HG03280 (cell line): ENCODE data around the gene CYB561A3.
"Not testable (repeated sequence)": the region's sequence is repeated elsewhere in the genome, so short reads cannot be mapped to it uniquely, and the experiment has no call there.

Experiments
- ATAC-seq: cut with Tn5 transposase; IDR thresholded peaks from one replicate; pipeline ENCODE4 v1.9.1; 2021; ENCODE audit warnings: mild to moderate bottlenecking, moderate library complexity; ENCODE audit not compliant: unreplicated experiment

Gene CYB561A3, protein sequence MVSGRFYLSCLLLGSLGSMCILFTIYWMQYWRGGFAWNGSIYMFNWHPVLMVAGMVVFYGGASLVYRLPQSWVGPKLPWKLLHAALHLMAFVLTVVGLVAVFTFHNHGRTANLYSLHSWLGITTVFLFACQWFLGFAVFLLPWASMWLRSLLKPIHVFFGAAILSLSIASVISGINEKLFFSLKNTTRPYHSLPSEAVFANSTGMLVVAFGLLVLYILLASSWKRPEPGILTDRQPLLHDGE

DNA sequence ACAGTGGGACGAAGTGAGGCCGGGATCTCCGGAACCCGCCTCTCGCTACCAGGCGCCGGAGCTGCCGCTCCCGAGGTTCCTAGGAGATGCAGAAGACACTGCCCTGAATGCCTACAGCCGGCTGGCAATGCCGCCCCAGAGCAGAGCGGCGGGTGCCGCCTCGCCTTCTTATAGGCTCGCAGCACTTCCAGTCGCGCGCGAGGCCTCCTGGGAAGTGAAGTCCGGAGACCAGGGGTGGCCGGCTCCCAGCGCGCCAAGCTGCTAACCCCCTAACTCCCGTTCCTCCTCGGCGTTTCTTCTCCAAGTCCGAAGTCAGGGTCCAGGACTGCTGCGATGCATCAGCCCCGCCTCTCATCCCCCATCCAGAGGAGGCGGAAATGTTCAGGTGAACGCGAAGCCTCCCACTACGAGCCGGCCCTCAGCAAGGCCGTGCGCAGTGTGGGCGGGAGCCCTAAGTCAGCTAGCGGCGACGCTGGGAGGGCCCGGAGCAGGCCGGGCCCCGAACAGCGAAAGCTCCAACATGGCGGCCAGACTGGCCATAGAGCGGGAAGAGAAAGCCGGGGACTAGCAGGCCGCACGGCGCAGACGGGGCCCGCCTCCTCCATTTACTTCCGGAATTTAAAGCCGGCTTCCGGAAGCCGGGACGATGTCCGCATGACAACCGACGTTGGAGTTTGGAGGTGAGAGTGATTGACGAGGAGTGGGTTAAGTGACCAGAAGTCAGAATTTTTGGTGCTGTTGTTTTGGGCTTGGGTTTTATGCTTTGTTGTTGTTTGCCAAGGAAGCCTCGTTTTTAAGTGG lies at the start of gene CYB561A3, which contains the start of gene TMEM138:
Gene CYB561A3 (minus strand): TSS at position 142 of the 801 bp plus-strand sequence. CDS start 5,169 bp downstream, outside the sequence.
Gene TMEM138 (plus strand): TSS at position 634 of the 801 bp plus-strand sequence. CDS start 2,017 bp downstream, outside the sequence.
- peak; percentile 90 for ATAC-seq

DNA sequence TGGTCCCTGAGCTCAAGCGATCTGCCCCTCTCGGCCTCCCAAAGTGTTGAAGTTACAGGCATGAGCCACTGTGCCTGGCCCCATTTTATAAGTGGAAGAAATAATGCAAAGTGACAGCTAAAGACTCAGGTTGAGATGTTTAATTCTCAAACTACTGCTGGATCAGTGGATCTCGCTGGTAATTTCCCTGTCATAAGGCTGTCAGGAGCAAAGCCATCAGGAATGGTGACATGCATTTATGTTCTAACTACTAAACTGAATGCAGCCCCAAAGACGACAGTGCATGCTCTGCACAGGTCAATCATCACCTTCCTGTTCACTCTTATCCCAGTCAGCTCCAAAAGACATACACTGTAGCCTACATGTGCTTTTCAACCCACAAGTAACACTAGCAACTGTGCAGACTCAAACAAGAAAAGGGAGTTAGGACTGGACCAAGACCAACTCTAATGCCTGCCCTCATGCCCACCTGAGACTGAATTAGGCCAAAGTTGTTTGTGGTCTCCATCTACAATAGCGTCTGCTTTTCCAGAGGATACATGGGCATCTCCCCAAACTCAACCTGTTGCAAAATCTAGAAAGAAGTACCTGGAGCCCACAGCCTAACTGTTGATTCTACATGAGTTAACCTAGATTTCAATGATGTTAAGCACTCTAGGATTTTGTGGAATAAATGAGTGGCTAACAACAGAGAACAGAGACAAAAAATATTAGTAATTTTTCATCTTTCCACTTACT lies 45.5 kb upstream of the CYB561A3 start:
- ATAC-seq: no peak

DNA sequence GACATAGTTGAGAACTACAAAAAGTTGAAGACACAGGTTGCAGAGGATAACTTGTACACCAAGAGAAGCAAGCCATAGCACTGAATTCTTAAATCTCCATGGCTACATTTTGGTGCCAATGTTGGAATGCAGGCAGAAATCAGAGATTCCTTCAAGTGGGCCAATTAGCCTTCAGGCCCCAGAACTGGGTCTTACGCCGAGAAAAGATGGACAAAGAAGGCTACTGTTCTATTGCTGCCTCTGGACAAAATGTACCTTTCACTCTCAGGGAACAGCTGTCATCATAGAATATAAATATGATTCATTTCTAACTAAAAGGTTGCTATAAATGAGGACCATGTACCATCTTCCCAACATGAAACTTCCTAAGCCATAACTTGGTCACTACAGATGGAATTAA lies 44.4 kb upstream of the CYB561A3 start:
- no peak for ATAC-seq

DNA sequence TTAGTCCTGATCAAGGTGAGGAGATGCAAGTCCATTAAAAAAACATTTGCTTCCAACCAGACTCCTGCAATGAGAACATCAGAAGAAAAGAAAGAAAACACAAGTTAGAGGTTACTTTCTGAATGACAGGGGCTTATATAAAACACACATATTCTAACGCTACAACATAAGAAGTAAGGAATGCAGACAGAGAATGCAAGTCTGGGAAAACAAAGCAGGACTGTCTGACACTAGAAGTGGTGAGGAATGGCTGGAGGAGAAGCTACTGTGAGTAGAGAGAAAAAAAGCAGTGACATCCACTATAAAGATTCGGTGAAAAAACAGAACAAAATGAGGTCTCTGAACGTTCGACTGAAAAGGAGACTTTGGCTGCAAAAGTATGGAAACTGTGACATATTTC lies 43.0 kb upstream of the CYB561A3 start:
- no peak for ATAC-seq

DNA sequence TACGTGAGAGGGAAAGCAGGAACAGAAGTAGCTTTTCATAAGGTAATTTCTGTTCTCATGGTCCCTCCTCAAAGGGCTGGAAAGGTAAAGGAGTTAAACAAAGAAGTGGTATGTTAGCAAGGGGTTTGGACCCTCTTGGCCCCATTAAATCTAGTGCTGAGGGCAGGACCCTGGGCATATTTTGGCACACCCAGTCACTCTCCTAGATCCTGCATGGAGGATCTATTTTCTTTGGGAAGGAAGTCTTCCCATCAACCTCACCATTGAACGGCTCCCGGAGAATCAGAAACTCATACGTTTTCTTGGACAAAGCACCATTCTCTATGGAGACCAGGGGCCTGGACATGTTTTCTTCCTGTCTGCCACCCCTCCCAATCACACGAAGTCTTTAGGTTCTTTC lies 42.4 kb upstream of the CYB561A3 start:
- ATAC-seq: no peak

DNA sequence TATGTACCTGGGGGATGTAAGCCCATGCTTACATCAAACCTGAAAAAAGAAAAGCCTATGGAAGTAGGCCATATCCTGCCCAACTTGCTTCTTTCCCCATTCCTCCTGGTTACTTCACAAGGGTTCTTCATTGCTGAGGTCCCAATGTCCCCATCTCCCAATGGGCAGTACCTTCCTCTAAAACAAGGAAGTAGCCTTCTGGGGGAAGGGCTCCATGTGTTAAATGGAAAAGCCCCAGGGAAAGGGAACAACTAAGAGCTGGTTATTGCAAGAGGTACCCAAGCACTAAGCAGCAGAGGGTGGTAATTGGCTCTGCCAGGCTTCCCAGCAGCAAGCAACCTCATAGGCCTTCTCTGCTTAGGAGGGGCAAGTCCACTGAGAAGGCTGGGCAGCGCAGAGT lies 42.0 kb upstream of the CYB561A3 start:
- ATAC-seq: no peak

DNA sequence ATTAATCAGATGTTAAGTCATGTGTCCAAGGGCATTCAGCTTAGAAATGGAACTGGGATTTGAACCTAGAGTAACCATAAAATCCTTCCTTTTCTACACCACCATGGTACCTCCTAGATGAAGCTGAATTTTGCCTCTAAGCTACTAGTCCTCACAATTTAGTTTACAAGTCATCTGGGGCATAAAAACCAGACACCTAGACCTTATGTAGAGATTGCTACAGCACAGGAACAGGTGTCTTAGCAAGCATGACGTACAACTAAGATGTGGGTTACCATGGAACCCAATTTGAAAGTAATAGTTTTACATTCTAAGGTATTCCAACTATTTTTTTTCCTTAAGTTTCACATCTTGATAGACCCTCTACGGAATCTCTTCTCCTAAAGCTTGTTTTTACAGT lies 39.9 kb upstream of the CYB561A3 start:
- no peak for ATAC-seq

DNA sequence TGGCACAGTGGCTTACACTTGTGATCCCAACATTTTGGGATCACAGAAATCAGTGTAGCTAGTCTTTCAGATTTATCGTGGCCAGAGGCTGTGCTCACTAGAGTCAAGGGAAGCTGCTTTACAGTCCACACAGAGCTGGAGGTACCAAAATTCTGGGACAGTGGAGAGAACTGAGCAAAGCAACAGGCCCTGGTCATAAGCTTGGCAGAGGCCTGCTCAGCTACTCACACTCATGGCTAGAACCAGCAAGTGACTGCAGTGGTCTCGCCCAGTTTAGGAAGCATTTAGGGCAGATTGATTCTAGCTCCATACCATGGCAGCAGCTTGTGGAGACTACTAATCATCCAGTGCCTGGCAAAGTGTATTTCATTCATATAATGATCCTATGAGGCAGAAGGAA lies 39.5 kb upstream of the CYB561A3 start:
- ATAC-seq: no peak

DNA sequence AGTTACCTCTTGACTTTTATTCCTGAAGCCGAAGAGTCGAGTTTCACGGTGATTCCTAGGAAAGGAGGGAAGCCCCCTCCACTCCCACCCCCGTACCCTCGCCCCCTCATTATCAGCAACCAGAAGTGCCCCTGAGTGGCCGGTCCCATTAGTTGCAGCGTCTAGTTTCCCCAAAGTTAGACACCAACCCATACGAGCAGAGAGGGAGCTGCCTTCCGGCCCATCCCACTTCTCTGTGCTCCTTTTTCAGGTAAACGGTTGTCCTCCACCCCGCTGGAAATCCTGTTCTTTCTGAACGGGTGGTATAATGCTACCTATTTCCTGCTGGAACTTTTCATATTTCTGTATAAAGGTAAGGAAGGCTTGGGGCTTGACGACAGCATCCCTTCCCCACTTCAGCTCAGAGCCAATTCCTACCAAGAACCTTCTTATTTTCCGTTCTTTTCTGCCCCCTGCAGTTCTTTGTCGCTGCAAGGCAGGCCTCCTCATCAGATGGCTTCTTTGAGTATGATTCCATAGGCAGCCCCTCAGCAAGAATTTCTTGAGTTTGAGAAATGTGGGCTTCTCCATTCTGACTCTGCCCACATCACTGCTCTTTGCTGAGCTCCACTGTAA lies 31.4 kb upstream of the CYB561A3 start:
- no peak for ATAC-seq

DNA sequence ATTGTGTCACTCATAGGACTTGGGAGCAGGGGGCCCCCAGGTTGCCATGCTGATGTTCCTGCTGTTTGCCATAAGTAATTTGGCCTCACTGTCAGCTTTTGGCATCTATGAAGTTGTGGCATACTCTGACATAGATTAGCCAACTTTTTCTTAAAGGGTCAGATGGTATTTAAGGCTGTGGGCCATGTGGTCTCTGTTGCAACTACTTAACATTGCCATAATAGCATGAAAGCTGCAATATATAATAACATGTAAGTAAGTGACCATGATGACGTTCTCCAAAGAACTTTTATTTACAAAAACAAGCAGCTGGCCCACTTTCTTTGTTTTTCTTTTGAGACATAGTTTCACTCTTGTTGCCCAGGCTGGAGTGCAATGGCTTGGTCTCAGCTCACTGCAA lies 28.5 kb upstream of the CYB561A3 start:
- no peak for ATAC-seq

DNA sequence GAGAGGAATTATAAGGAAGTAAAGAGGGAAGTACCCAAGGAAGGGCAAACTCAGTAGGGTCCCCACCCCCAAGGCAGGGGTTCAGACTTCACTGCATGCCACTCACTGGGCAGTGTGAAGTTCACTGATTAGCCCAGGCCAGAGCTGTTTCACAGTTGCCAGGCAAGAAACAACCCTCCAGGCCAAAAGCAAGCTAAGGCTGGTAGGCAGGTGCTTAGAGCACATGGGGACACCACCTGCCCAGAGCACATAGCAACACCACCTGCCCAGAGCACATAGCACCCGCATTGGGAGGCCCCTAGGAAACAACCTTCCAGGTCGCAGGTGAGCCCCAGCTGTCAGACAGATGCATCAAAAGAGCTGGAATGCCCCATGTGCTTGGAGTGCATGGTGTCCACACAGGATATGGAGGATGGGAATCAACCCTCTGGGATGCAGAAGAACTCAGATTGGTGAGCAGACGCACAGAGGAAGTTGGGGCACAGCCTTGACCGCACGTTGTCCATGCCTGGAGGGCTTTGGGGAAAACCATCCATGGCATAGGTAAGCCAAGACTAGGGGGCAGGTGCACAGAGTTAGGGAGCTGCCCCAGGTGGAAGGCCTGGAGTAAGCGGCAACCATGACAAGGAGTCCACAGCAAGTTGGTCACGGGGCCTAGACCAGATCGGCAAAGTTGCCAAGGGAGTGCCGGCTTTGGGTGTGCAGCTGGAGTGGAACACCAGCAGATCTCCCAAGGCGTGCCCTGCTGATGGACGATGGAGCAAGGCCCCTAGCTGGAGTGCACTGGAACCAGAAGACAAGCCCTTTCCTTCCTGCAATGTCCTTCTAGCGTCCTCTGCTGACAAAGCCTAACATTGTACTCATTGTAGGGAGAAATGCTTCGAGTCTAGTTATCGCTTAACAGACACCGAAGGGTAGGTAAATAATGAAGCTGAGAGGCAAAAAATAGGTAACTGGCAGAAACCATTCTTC lies 22.9 kb upstream of the CYB561A3 start:
- ATAC-seq: no peak

DNA sequence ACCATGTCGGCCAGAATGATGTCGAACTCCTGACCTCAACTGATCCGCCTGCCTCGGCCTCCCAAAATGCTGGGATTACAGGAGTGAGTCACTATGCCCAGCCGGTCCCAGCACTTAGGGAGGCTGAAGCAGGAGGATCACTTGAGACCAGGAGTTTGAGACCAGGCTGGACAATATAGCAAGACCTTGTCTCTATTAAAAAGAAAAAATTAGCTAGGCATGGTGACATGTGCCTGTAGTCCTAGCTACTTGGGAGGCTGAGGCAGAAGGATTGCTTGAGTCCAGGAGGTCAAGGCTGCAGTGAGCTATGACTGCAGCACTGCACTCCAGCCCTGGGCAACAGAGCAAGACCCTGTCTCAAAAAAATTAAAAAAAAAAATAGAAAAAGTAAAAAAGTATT lies 22.2 kb upstream of the CYB561A3 start:
- ATAC-seq: not testable (repeated sequence)

DNA sequence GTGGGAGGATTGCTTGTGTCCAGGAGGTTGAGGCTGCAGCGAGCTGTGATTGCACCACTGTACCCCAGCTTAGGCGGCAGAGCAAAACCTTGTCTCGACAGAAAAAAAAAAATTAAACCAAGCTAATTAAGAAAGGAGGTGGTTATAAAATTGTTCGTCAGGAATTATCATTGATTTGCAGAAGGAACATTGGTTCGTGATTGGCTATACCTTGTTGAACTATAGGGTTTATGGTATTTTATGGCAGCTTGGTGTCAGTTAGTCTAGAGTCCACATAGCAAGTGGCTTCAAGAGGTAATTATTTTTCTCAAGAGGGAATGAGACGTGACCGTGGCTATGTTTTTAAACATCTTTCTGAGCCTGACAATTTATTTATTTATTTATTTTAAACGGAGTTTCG lies 19.2 kb upstream of the CYB561A3 start:
- no peak for ATAC-seq

DNA sequence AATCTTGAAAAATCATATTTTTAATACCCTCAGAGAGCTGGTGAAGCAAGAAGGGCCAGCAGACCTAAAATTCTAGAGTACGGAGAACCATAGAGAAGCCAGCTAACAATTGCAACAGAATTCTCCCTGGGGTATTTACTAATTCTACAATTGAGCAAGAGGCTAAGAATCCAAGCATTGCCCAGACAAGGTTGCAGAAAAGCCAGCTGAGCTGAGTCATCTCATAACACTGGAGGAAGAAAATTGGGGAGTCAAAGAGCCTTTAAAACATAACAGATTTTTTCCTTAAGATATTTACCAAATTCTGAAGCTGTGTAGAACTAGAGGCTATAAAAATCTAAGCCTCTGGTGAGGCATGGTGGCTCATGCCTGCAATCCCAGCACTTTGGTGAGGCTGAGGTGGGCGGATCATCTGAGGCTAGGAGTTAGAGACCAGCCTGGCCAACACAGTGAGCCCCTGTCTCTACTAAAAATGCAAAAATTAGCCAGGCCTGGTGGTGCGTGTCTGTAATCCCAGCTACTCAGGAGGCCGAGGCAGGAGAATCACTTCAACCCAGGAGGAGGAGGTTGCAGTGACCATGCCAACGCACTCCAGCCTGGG lies 17.1 kb upstream of the CYB561A3 start:
- no peak for ATAC-seq

DNA sequence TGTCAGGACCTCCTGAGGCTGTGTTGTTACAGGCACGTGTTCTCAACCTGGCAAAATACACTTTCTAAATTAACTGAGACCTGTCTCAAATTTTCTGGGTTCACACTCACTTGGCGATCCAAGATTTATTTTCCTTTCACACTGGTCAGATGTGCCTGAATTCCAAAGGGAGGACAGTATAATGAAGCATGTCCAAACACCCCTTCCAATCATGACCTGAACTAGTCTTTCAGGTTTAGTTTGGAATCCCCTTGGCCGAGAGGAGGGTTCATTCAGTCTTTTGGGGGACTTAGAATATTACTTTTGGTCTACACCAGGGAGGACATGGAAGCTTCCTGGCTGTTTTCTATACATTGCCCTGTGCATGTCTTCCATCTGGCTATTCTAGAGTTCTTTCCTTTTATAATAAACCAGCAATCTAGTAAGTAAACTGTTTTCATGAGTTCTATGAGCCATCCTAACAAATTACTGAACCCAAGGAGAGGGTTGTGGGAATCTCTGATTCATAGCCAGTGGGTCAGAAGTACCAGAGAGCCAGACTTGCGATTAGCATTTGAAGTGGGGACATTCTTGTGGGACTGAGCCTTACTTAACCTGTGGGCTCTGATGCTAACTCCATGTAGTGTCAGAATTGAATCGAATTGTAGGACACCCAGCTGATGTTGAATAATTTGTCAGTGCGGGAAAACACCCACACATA lies 15.9 kb upstream of the CYB561A3 start:
- no peak for ATAC-seq

DNA sequence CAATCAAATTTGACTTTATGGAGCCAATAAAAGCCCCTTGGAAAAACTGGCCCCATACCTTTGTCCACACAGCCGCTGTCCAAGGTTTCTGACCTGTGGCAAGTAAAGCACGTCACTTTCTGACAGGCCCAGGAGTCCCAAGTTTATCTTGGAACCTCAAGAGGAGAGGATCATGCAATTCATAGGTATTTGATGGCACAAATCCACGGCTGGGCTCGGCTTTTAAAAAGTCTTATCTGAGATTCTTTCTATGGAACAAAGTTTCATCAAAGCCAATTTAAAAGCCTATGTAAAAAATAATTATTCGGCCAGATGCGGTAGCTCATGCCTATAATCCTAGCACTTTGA lies 14.1 kb upstream of the CYB561A3 start:
- ATAC-seq: no peak

DNA sequence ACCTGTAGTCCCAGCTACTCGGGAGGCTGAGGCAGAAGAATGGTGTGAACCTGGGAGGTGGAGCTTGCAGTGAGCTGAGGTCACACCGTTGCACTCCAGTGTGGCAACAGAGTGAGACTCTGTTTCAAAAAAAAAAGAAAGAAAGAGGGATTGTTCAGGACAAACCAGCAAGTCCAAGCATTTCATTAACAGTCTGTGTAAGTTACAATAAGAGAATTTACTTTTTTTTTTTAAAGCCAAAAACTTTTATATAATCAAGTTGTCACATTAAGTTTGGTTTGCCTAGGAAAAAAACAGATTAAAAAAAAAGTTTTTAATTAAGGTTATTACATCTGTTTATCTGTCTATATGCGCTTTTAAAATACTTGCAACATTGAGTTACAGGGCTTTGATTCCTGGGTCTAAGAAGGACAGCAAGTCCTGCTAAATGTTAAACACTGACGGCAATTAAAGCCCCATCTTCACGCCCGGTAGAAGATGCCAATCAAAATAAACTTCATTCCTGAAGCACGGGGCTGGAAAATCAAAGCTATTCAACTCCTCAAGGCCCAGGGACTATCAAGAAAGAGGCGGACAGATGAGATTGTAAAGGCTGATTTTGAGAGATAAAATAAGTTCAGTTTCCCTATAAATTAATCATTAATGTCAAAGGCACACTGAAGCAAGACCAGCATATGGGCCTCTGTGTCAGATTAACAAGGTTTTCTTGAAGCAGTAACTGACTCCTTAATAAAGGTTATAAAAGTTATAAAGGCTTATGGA lies 11.2 kb upstream of the CYB561A3 start:
- ATAC-seq: no peak

DNA sequence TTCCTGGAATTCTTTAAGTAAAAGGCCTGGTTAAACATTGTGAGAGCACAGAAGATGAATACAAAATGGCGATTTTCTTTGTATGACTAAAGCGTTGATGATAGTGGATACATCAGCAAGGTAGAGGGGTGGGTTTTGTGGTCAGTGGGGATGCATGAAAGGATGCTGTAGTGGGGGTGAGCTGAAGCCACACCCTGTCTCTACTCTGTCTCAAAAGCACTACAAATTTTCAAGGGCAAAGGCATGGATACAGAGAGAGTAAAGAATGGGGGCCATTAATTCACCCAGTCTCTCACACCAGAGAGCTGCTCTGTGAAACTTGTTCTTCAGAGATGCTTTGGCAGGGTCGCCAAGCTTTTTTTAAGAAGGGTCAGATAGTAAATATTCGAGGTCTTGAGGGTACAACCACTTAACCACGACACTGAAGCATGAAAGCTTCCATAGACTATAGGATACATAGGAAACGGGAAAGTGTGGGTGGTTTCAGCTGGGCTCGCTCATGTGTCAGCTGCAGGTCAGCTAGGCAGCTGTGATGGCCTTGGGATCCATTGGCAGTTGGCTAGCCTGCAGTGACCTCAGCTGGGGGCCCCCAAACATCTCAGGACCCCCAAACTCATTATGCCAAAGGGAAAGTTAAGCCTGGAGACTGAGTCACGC lies 8.8 kb upstream of the CYB561A3 start:
- no peak for ATAC-seq
